H9 (cell line): ENCODE measurements around the gene R3HDM4. TPM values are rescaled to one million over a fixed set of nuclear protein-coding genes. Genes with fewer than 3 reads are reported as not detected.

Source experiments
- DNase-seq: peaks from one replicate; pipeline ENCODE4 v3.0.0-alpha.2; 2017
- H2AFZ ChIP-seq: one replicate; pipeline ENCODE4 v1.6.1; 2013; ENCODE audit warnings: mild to moderate bottlenecking, low read length, control low read depth, moderate library complexity
- H2AK5ac ChIP-seq: 2 replicates; pipeline ENCODE4 v1.6.1; 2013; ENCODE audit warnings: low read length, control low read depth, mixed read lengths; ENCODE audit not compliant: insufficient read length
- H2BK120ac ChIP-seq: one replicate; pipeline ENCODE4 v1.6.1; 2013; ENCODE audit warnings: low read depth, mild to moderate bottlenecking, low read length, control low read depth, inconsistent platforms; ENCODE audit not compliant: poor library complexity, severe bottlenecking
- H2BK12ac ChIP-seq: 2 replicates; pipeline ENCODE4 v1.6.1; 2013; ENCODE audit warnings: low read length, control low read depth, mixed read lengths, low read depth; ENCODE audit not compliant: insufficient read length
- H2BK15ac ChIP-seq: 2 replicates; pipeline ENCODE4 v1.6.1; 2013; ENCODE audit warnings: low read depth, low read length, control low read depth
- H2BK20ac ChIP-seq: one replicate; pipeline ENCODE4 v1.6.1; 2013; ENCODE audit warnings: low read depth, mild to moderate bottlenecking, low read length, control low read depth, inconsistent platforms; ENCODE audit not compliant: poor library complexity, severe bottlenecking
- H2BK5ac ChIP-seq: 2 replicates; pipeline ENCODE4 v1.6.1; 2013; ENCODE audit warnings: low read length, control low read depth, mixed read lengths; ENCODE audit not compliant: insufficient read length
- H3K14ac ChIP-seq: 2 replicates; pipeline ENCODE4 v1.6.1; 2013; ENCODE audit warnings: low read length, control low read depth; ENCODE audit not compliant: insufficient read depth
- H3K18ac ChIP-seq: 2 replicates; pipeline ENCODE4 v1.6.1; 2013; ENCODE audit warnings: low read depth, mild to moderate bottlenecking, mixed read lengths, low read length, control low read depth; ENCODE audit not compliant: insufficient read length
- H3K23ac ChIP-seq: 2 replicates; pipeline ENCODE4 v1.6.1; 2013; ENCODE audit warnings: low read length, control low read depth, mixed read lengths, low read depth; ENCODE audit not compliant: insufficient read length
- H3K23me2 ChIP-seq: 2 replicates; pipeline ENCODE4 v1.6.1; 2013; ENCODE audit warnings: low read depth, mild to moderate bottlenecking, mixed read lengths, low read length, control low read depth; ENCODE audit not compliant: insufficient read length, poor library complexity, severe bottlenecking
- H3K27ac ChIP-seq: 2 replicates; pipeline ENCODE4 v1.5.1; 2013; ENCODE audit warnings: low read length, control low read depth, mixed read lengths, low read depth; ENCODE audit not compliant: insufficient read length
- H3K27me3 ChIP-seq: 2 replicates; pipeline ENCODE4 v1.6.1; 2013; ENCODE audit warnings: low read length, control low read depth, inconsistent platforms; ENCODE audit not compliant: insufficient read depth
- H3K4ac ChIP-seq: 2 replicates; pipeline ENCODE4 v1.6.1; 2013; ENCODE audit warnings: low read depth, mild to moderate bottlenecking, control low read depth, inconsistent platforms, low read length, moderate library complexity
- H3K4me1 ChIP-seq: 2 replicates; pipeline ENCODE4 v1.6.1; 2013; ENCODE audit warnings: low read length, control low read depth, inconsistent platforms; ENCODE audit not compliant: insufficient read depth
- H3K4me2 ChIP-seq: 2 replicates; pipeline ENCODE4 v1.6.1; 2013; ENCODE audit warnings: low read length, control low read depth, mixed read lengths; ENCODE audit not compliant: insufficient read length, insufficient read depth
- H3K56ac ChIP-seq: 2 replicates; pipeline ENCODE4 v1.6.1; 2013; ENCODE audit warnings: low read depth, mild to moderate bottlenecking, mixed read lengths, low read length, control low read depth; ENCODE audit not compliant: insufficient read length
- H3K79me1 ChIP-seq: 2 replicates; pipeline ENCODE4 v1.6.1; 2013; ENCODE audit warnings: low read depth, mild to moderate bottlenecking, moderate library complexity, low read length, control low read depth, inconsistent platforms; ENCODE audit not compliant: insufficient read depth, poor library complexity, severe bottlenecking
- H3K79me2 ChIP-seq: 2 replicates; pipeline ENCODE4 v1.6.1; 2013; ENCODE audit warnings: low read length, control low read depth, inconsistent platforms; ENCODE audit not compliant: insufficient read depth
- H3K9ac ChIP-seq: 2 replicates; pipeline ENCODE4 v1.6.1; 2013; ENCODE audit warnings: low read length, control low read depth, mixed read lengths; ENCODE audit not compliant: insufficient read length; ENCODE audit errors: extremely low read depth
- H3K9me3 ChIP-seq: one replicate; pipeline ENCODE4 v1.6.1; 2013; ENCODE audit warnings: low read depth, low read length, inconsistent platforms; ENCODE audit not compliant: control insufficient read depth
- H3T11ph ChIP-seq: one replicate; pipeline ENCODE4 v1.6.1; 2013; ENCODE audit warnings: mild to moderate bottlenecking, low read length, control low read depth, inconsistent platforms
- H4K20me1 ChIP-seq: one replicate; pipeline ENCODE4 v1.6.1; 2013; ENCODE audit not compliant: control insufficient read depth, insufficient read length, insufficient read depth
- H4K5ac ChIP-seq: 2 replicates; pipeline ENCODE4 v1.6.1; 2013; ENCODE audit warnings: low read depth, mild to moderate bottlenecking, mixed read lengths, low read length, control low read depth; ENCODE audit not compliant: insufficient read length
- H4K8ac ChIP-seq: replicated peaks from 2 replicates; pipeline ENCODE4 v1.6.1; 2013; ENCODE audit warnings: low read length, control low read depth, mixed read lengths, low read depth; ENCODE audit not compliant: insufficient read length
- H4K91ac ChIP-seq: 2 replicates; pipeline ENCODE4 v1.6.1; 2013; ENCODE audit warnings: low read depth, mild to moderate bottlenecking, moderate library complexity, mixed read lengths, low read length, control low read depth; ENCODE audit not compliant: insufficient read length
- H3K27ac Mint-ChIP-seq, 3 experiments: 2 replicates in 2 of 3; 3 replicates in 1 of 3; pipeline ENCODE4 v1.8.0; 2020 to 2021; ENCODE audit warnings: mixed read lengths in 3 of 3, mild to moderate bottlenecking in 1 of 3, moderate library complexity in 1 of 3
- H3K27me3 Mint-ChIP-seq: 2 replicates; pipeline ENCODE4 v1.8.0; 2021; ENCODE audit warnings: low read depth, mild to moderate bottlenecking, moderate library complexity, mixed read lengths
- H3K36me3 Mint-ChIP-seq, 3 experiments: 2 replicates in 2 of 3; 3 replicates in 1 of 3; pipeline ENCODE4 v1.8.0; 2020 to 2021; ENCODE audit warnings: low read depth in 3 of 3, mixed read lengths in 3 of 3; ENCODE audit not compliant: insufficient read depth in 1 of 3
- H3K4me1 Mint-ChIP-seq, 2 experiments: 2 replicates each; pipeline ENCODE4 v1.8.0; 2020; ENCODE audit warnings: mixed read lengths in 2 of 2
- H3K4me3 Mint-ChIP-seq, 2 experiments: 2 replicates in 1 of 2; 3 replicates in 1 of 2; pipeline ENCODE4 v1.8.0; 2020 to 2021; ENCODE audit warnings: mild to moderate bottlenecking in 2 of 2, mixed read lengths in 2 of 2, moderate library complexity in 1 of 2
- H3K9me3 Mint-ChIP-seq, 2 experiments: 2 replicates in 1 of 2; 3 replicates in 1 of 2; pipeline ENCODE4 v1.8.0; 2020; ENCODE audit warnings: mild to moderate bottlenecking in 2 of 2, mixed read lengths in 2 of 2, moderate library complexity in 1 of 2
- CTCF ChIP-seq: fragments of 200-600 bp; sonication (generic); conservative IDR thresholded peaks from 3 replicates; pipeline ENCODE4 v1.8.0; 2021; ENCODE audit warnings: antibody characterized with exemption, mild to moderate bottlenecking
- WGBS: extraction: QIAGEN DNeasy Blood & Tissue Kit; methylation state at CpG from one replicate; pipeline ENCODE4 v1.1.7; 2013; ENCODE audit warnings: missing lambda C conversion rate, low lambda C conversion rate, mixed read lengths; ENCODE audit not compliant: insufficient read length; ENCODE audit errors: extremely low coverage; 5-methylcytosine and 5-hydroxymethylcytosine counted together
- total RNA-seq: library from RNA; stranded (reverse); gene quantifications from 2 replicates; pipeline ENCODE4 v1.2.1, GENCODE V29; 2021

Gene R3HDM4
- total RNA-seq, 1 experiment from 2014 or later, result 66.4 TPM

GRCh38 chr19:887072-887471 is 25.9 kb downstream of the R3HDM4 start:
- no peak overlapping the region for H3K27ac Mint-ChIP-seq
- H2BK120ac ChIP-seq, result no peak overlapping the region

More at GRCh38 chr19:887072-887471, 25.9 kb downstream of the R3HDM4 start:
- no peak for TF ChIP-seq CTCF
- peaks cover 2% of the 10 kb centered on the region for H4K20me1 ChIP-seq
- H2BK15ac ChIP-seq, result no peak overlapping the region
- H3K23me2 ChIP-seq, result no peaks in the 10 kb centered on the region
- Mint-ChIP-seq H3K9me3 (no peaks in the 10 kb centered on the region), H3K4me3 (no peak overlapping the region), H3K36me3 (peaks cover 4 to 51% (median 39%) of the 10 kb centered on the region in 3 experiments; a peak in 6 of 7 replicates), H3K27me3 (no peaks in the 10 kb centered on the region), H3K4me1 (0 out of 4 replicates have a peak, but pooled peaks cover 0 to under 1% of the 10 kb centered on the region in 2 experiments)
- H3K79me2 ChIP-seq, result no peaks in the 10 kb centered on the region; the same call in 1 of the 2 replicates
- no peak overlapping the region for H3K56ac ChIP-seq
- H3K9me3 ChIP-seq, result no peaks in the 10 kb centered on the region
- H3K14ac ChIP-seq, result no peak overlapping the region
- H2BK12ac ChIP-seq, result no peak overlapping the region
- H2AFZ ChIP-seq, result no peak overlapping the region
- no peaks in the 10 kb centered on the region for H3K79me1 ChIP-seq
- H3K9ac ChIP-seq, result no peak overlapping the region
- no peak overlapping the region for H3K23ac ChIP-seq
- no peak overlapping the region for H3K18ac ChIP-seq
- no peak overlapping the region for H2AK5ac ChIP-seq
- H3K27me3 ChIP-seq, result no peaks in the 10 kb centered on the region
- no peak overlapping the region for H4K5ac ChIP-seq
- H3T11ph ChIP-seq, result no peak overlapping the region
- no peak overlapping the region for H3K4ac ChIP-seq
- no peak overlapping the region for H2BK5ac ChIP-seq
- no peak overlapping the region for H3K27ac ChIP-seq
- H4K91ac ChIP-seq, result no peak overlapping the region
- no CpG with 5 or more reads among the region's 16 CpGs for WGBS
- H4K8ac ChIP-seq, result no peak overlapping the region
- H2BK20ac ChIP-seq, result no peak overlapping the region
- DNase-seq, result no peak
- H3K4me1 ChIP-seq, result no peaks in the 10 kb centered on the region
- H3K4me2 ChIP-seq, result no peak overlapping the region
